Stimulated activated CD8-positive, alpha-beta memory T cell treated with anti-CD3 and anti-CD28 coated beads, Interleukin-15, amount 100 ng/mL, for 4 hours (primary cell): ENCODE results near the gene SLCO2B1.

Source experiments
- DNase-seq, 2 donors: peaks; one replicate each; pipeline ENCODE4 v3.0.0-alpha.2; 2020; ENCODE audit warnings: low read depth in 2 of 2

Gene SLCO2B1

GRCh38 chr11:75193711-75194110, 42.8 kb downstream of the SLCO2B1 start:
- no peak for DNase-seq

GRCh38 chr11:75194147-75194546, 43.2 kb downstream of the SLCO2B1 start:
- no peak for DNase-seq

- no peak for DNase-seq
These were observed 44.5 kb downstream of the SLCO2B1 start for GRCh38 chr11:75195167-75195962.

GRCh38 chr11:75196426-75196825, 45.5 kb downstream of the SLCO2B1 start:
- no peak for DNase-seq

GRCh38 chr11:75197512-75198277, 46.8 kb downstream of the SLCO2B1 start:
- no peak for DNase-seq

DNA sequence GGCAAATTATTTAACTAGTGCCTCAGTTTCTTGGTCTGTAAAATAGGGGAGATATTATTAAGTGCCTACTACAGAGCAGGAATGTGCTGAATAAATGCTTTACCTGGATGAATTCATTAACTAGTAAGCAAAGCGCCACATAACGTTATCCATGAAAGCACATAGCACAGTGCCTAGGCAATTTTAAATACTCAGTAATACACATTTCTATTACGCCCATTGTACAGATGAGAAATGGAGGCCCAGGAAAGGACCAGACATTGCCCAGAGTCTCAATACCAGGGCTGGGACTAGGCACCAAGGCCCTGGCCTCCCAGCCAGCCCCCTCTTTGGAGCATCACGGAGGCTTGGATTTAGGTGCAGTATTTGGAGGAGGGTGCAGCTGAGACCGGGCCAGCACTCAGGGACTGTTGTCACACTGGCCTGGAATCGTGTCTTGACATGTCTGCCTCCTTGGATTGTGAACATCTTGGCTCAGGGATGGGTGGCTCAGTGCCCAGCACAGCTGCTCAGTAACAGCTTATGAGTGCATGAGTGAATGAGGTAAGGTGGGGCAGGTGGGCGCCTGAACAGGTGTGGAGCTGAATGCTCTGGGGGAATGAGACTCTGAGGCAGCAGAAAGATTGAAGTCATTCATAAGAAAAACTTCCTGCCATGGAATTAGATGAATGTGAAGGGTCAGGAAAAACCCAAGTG, 47.5 kb downstream of the SLCO2B1 start:
- no peak for DNase-seq

GRCh38 chr11:75199412-75199955, 48.6 kb downstream of the SLCO2B1 start:
- DNase-seq, result no peak

- DNase-seq, result no peak
These were observed 49.1 kb downstream of the SLCO2B1 start for GRCh38 chr11:75200051-75200450.

- no peak for DNase-seq
These were observed 49.6 kb downstream of the SLCO2B1 start for GRCh38 chr11:75200531-75200930.

GRCh38 chr11:75201771-75202170, 50.9 kb downstream of the SLCO2B1 start:
- no peak for DNase-seq

GRCh38 chr11:75202195-75202594, 51.3 kb downstream of the SLCO2B1 start:
- DNase-seq, result no peak

- DNase-seq, result no peak
These were observed 52.2 kb downstream of the SLCO2B1 start for GRCh38 chr11:75203138-75203537.

DNA sequence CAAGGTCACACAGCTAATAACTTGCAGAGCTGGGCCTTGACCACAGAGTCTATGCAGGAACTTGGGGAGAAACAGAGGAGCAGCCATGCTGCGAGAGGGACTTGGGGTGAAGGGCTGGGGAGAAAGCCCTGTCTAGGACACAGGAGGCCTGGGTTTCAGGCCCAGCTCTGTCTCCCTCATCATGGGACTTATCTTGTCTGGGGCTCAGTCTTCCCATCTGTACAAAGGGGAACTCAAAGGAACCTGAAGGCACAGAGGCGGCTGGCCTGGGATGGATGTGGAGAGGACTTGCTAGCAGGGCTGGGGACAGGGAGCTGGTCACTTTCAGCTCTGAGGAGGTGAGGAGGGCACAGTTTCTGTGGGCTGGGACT, 52.7 kb downstream of the SLCO2B1 start:
- no peak for DNase-seq

- no peak for DNase-seq
These were observed 53.2 kb downstream of the SLCO2B1 start for GRCh38 chr11:75204012-75204674.

DNA sequence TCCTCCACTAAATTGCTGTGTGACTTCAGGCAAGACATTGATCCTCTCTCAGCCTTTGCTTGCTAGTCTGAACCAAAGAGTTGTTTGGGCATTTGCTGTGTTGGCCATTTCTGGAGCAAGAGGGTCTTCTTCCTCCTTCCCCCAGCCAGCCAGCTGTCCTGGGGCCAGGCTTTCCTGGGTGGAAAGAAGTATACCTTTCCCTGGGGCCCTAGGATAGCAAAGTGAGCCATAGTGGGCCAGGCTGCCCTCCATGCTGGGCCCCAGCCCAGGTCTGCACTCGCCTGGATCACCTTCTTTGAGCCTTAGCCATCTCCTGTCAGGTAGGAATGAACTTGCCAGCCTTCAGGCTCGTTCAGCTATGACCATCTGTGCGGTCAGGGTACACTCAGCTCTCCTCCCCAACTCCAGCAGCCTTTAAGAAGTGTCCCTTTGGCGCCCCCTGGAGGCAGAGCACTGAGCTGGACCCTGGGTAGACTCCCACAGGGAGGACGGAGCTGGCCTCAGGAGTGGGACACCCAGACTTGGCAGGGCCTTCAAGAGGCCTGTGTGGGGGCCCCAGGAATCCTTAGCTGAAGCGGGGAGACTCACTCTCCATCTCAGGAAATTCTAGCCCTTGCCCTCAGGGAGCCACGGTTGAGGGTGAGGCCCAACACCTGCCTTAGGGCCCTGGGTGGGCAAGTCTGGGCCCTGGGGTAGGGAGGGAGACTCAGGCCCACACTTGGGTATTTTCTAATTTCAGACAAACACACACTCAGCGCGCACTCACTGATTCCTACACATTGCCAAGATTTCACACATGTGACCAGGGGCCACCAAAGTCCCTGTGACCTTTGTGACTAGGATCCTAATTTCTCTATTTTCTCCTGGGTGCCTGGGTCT, 54.0 kb downstream of the SLCO2B1 start:
- DNase-seq, result peak; percentile 45 to 54

- DNase-seq, result no peak
These were observed 54.7 kb downstream of the SLCO2B1 start for GRCh38 chr11:75205564-75206020.

DNA sequence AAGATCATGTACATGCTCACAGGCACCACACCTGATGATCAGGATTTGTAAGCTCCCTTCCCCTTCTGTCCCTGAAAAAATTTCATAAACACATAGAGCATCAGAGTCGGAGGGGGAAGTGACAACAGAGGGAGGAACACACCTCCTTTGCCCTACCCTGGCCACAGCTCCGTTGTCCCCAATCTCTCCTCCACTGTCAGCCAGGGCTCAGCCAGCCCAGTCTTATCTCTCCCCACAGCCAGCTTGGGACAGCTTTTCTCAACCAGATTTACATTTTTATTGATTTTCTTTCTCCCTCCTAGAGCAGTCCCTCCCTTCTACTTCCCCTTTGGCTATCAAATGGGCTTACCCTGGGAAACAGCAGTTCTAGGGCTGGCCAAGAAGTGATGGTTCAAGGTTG, 57.5 kb downstream of the SLCO2B1 start:
- DNase-seq, result no peak

GRCh38 chr11:75212411-75212810, 61.5 kb downstream of the SLCO2B1 start:
- no peak for DNase-seq

- peak; percentile 4 to 34 for DNase-seq
These were observed 63.5 kb downstream of the SLCO2B1 start for GRCh38 chr11:75214411-75214821.

DNA sequence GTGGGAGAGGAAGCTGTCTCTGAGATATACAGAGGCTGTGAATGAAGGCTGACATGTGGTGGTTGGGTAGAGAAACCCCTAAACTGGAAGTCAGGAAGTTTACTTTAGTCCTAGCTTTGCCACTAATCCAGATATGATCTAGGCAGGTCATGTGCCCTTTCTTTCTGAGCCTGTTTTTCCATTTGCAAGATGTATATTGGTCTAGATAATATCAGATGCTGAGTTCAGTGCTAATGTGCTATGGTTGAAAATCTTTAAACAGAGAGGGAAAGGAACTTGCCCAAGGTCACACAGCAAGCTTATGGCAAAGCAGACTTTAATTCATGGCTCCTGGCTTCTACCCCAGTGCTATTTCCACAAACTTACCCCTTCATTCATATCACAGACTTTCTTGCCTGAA, 63.9 kb downstream of the SLCO2B1 start:
- no peak for DNase-seq

DNA sequence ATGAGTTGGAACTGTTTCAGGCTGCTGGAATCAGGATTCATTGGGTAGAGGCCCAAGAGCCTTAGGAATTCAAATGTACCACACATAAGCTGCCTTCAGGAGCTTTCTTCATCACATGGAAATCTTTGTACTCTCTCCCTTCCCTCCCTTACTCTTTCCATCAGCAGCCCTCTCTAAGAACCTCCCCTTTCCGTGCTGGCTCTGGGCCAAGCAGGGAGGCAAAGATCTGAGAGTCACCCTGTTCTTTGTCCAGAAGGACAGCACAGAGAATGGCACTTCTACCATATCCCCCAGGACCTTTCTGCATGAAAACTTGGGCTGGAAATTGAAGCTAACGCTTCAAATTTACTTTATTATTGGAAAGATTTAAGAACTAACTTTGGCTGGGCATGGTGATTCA, 69.0 kb downstream of the SLCO2B1 start:
- no peak for DNase-seq
